ENCODE data around the gene BCL3. TPM values are rescaled to one million over a fixed set of nuclear protein-coding genes. Genes with fewer than 3 reads are reported as not detected.

The BCL3 gene
- total RNA-seq, 3 donors from 2014 or later = 78.9 to 145 (median 90.6) TPM

GRCh38 chr19:44757735-44758505 is 9.4 kb downstream of the BCL3 start:
- H3K4me1 ChIP-seq (ENCODE audit: low read depth) = peaks cover 19% of the 10 kb centered on the region

GRCh38 chr19:44758596-44758995 is 10.1 kb downstream of the BCL3 start:
- peak in 1 of 3 donors; percentile 34 for DNase-seq
- ATAC-seq = no peak
- H3K36me3 ChIP-seq (ENCODE audit: low read depth) = no peaks in the 10 kb centered on the region
- no peak overlapping the region for H3K4me3 ChIP-seq
- intact Hi-C loops (cut with DNase I, micrococcal nuclease) = no loop called here
- TF ChIP-seq CTCF (IDR thresholded peaks at IDR 0.05) = no peak
- H3K4me1 ChIP-seq (ENCODE audit: low read depth) = peaks cover 16% of the 10 kb centered on the region
- no peaks in the 10 kb centered on the region for H3K9me3 ChIP-seq

More at GRCh38 chr19:44757735-44758505, 9.4 kb downstream of the BCL3 start:
- no peak for TF ChIP-seq CTCF (IDR thresholded peaks at IDR 0.05)
- H3K36me3 ChIP-seq (ENCODE audit: low read depth) = no peaks in the 10 kb centered on the region
- ATAC-seq = no peak
- H3K4me3 ChIP-seq = no peak overlapping the region
- peak in 2 of 3 donors; percentile 61 to 63 for DNase-seq
- intact Hi-C loops (cut with DNase I, micrococcal nuclease) = no loop called here
- H3K9me3 ChIP-seq = no peaks in the 10 kb centered on the region

- TF ChIP-seq CTCF (IDR thresholded peaks at IDR 0.05) = no peak
- Histone ChIP-seq H3K4me1 (ENCODE audit: low read depth) (peaks cover 18% of the 10 kb centered on the region), H3K4me3 (no peak overlapping the region), H3K36me3 (ENCODE audit: low read depth) (no peaks in the 10 kb centered on the region), H3K9me3 (no peaks in the 10 kb centered on the region)
- intact Hi-C loops (cut with DNase I, micrococcal nuclease) = no loop called here
- DNase-seq = peak in 1 of 3 donors; percentile 39
- no peak for ATAC-seq
Observed at GRCh38 chr19:44759083-44759804, 10.7 kb downstream of the BCL3 start.

- no peak for ATAC-seq
- no peak for TF ChIP-seq CTCF (IDR thresholded peaks at IDR 0.05)
- Histone ChIP-seq H3K36me3 (ENCODE audit: low read depth) (no peaks in the 10 kb centered on the region), H3K9me3 (no peaks in the 10 kb centered on the region), H3K4me3 (no peak overlapping the region), H3K4me1 (ENCODE audit: low read depth) (peaks cover 7% of the 10 kb centered on the region)
- intact Hi-C loops (cut with DNase I, micrococcal nuclease) = no loop called here
- no peak for DNase-seq
Observed at GRCh38 chr19:44762038-44762437, 13.5 kb downstream of the BCL3 start.

GRCh38 chr19:44765033-44765948 is 16.8 kb downstream of the BCL3 start:
- intact Hi-C loops (cut with DNase I, micrococcal nuclease) = no loop called here
- DNase-seq = peak; percentile 83 to 88 (median 86)
- Histone ChIP-seq H3K36me3 (ENCODE audit: low read depth) (no peaks in the 10 kb centered on the region), H3K4me3 (no peak overlapping the region), H3K4me1 (ENCODE audit: low read depth) (peaks cover 15% of the 10 kb centered on the region), H3K9me3 (no peaks in the 10 kb centered on the region)
- TF ChIP-seq CTCF (IDR thresholded peaks at IDR 0.05) = no peak
- ATAC-seq = peak; percentile 92

All from mucosa of descending colon (tissue), 3 donors.